ENCODE data around the gene CMKLR1.

The CMKLR1 gene

GRCh38 chr12:108306506-108306905 lies 32.6 kb downstream of the CMKLR1 start:
- DNase-seq: no peak
- in situ Hi-C loops (cut with HindIII; ENCODE audit: low pct_ligation_motif_present, low pct_unique_long_range_greater_than_20kb, low sequenced_read_pairs): no loop called here

DNA sequence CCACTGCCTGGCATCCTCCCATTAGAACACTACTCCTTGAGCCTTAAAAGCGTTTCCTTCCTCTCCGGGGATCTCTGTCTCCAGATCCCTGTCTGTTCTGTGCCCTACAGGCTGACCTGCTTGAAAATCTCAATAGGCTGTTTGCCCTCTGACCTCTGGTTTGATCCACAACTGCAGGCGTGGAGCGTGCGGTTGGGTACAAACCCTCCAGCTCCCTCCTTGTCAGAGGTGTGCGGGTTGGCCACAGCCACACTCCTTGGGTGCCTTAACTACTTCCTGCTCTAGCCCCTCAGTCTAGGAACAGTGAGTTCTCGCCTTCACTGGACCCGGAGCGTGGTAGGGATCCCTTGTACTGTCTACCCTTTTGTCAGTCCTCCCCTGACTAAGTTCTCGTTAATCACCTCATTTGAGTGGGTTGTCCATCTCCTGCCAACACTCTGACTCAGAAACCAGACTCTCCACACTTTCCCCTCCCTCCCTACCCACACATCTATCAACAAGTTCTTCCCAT lies 33.1 kb downstream of the CMKLR1 start:
- DNase-seq: peak; percentile 72

GRCh38 chr12:108305520-108305919 lies 33.6 kb downstream of the CMKLR1 start:
- peak; percentile 64 for DNase-seq
- in situ Hi-C loops (cut with HindIII; ENCODE audit: low pct_ligation_motif_present, low pct_unique_long_range_greater_than_20kb, low sequenced_read_pairs): no loop called here

More for the DNA sequence above, 33.1 kb downstream of the CMKLR1 start:
- in situ Hi-C loops (cut with HindIII; ENCODE audit: low pct_ligation_motif_present, low pct_unique_long_range_greater_than_20kb, low sequenced_read_pairs): no loop called here

- DNase-seq: no peak
- in situ Hi-C loops (cut with HindIII; ENCODE audit: low pct_ligation_motif_present, low pct_unique_long_range_greater_than_20kb, low sequenced_read_pairs): no loop called here
Measured at GRCh38 chr12:108304633-108305032, 34.5 kb downstream of the CMKLR1 start.

GRCh38 chr12:108303703-108304102 lies 35.4 kb downstream of the CMKLR1 start:
- DNase-seq: no peak
- in situ Hi-C loops (cut with HindIII; ENCODE audit: low pct_ligation_motif_present, low pct_unique_long_range_greater_than_20kb, low sequenced_read_pairs): no loop called here

DNA sequence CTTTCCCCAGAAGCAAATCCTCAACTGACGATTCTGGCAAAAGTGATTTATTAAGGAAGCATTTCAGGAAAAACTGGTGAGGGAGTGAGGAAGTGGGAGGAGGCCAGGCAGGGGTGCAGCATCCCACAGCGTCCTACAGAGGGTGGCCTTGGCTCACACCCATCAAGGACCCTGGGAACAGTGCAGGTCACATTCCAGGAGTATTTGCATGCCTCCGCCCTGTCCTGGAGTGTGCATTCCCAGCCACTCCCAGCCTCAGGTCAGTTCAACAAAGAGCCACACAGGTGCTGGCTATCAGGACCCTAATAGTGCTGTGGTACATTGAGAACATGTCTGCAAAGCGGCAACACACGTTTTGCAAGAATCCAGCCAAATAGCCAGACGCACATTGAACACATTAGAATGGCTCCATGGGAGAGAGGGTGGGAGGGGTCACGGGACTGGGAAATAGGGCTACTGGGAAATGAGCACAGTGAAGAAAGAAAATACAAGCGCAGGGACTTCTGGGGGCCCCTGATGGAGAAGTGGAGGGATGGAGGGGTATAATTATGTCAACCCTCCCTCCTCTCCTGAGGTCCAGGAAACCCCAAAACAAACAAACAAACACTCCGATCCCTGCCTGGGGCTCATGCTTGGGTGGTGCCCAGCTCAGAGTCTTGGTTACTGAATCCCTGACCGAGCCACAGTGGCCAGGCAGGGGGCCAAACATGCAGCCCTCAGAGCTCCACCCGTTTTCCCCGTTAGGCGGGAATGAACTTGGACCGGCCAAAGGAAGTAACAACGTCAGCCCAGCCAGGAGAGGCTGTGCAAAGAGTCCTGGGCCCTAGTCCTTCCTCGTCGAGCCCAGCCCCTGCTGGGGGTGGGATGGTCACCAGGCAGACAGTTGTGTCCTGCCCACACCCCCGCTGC lies 36.5 kb downstream of the CMKLR1 start:
- in situ Hi-C loops (cut with HindIII; ENCODE audit: low pct_ligation_motif_present, low pct_unique_long_range_greater_than_20kb, low sequenced_read_pairs): no loop called here
- peak; percentile 38 for DNase-seq

DNA sequence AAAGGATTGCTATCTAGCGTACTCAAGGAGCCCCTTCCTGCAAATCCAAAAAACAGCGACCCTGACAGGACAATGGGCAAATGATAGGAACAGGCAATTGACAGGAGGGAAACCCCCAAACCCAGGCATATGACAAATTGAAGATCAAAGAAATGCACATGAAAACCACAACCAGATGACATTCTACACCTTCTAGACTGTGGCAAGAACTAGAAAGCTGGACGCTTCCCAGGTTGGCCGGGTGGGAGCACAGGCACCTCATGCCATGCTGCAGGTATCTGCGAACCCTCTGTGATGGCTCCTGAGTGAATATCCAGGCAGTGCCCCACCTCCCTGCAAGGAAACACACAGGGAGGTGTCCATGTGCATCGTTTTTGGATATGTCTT lies 37.1 kb downstream of the CMKLR1 start:
- no peak for DNase-seq
- in situ Hi-C loops (cut with HindIII; ENCODE audit: low pct_ligation_motif_present, low pct_unique_long_range_greater_than_20kb, low sequenced_read_pairs): no loop called here

GRCh38 chr12:108301346-108301745 lies 37.8 kb downstream of the CMKLR1 start:
- DNase-seq: no peak
- in situ Hi-C loops (cut with HindIII; ENCODE audit: low pct_ligation_motif_present, low pct_unique_long_range_greater_than_20kb, low sequenced_read_pairs): no loop called here

DNA sequence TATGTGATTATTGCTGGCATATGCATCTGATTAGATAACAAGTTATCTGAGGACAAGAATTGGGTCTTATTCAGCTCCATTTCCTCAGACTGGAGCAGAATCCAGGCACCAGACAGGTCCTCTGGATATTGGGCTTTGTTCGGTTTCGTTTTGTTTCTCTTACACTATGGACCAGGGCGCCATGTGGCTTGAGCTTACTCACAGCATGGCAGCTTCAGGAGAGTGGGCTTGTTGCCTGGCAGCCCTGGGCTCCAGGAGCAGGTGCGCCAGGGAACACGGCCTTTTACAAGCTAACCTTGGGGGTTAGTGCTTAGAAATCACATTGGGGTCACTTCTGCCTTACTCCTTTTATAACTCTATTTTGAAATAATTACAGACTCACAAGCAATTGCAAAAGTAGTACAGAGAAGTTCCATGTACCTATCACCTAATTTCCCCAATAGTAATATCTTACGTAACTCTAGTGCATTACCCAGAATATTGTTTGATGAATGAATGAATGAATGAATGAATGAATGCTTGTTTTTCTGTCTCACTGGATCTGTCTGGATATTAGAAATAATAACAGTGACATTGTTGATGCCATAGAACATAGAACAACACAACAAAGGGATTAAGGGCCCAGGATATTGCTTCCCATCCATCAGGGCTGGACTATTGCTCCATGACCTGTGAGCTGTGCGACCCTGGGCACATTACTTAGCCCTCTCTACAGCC lies 39.0 kb downstream of the CMKLR1 start:
- no peak for DNase-seq
- in situ Hi-C loops (cut with HindIII; ENCODE audit: low pct_ligation_motif_present, low pct_unique_long_range_greater_than_20kb, low sequenced_read_pairs): no loop called here

DNA sequence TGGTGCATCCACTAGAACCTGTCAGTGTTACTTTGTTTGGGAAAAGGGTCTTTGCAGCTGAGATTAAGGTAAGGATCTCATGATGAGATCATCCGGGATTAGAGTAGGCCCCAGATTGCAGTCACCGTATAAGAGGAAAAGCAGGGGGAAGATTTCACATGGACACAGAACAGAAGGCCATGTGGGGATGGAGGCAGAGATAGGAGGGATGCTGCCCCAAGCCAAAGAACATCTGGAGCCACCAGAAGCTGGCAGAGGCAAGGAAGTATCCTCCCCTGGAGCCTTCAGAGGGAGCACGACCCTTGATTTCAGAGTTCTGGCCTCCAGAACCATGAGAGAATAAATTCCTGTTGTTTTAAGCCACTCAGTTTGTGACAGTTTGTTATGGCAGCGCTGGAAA lies 39.6 kb downstream of the CMKLR1 start:
- in situ Hi-C loops (cut with HindIII; ENCODE audit: low pct_ligation_motif_present, low pct_unique_long_range_greater_than_20kb, low sequenced_read_pairs): no loop called here
- DNase-seq: no peak

GRCh38 chr12:108298761-108299275 lies 40.3 kb downstream of the CMKLR1 start:
- in situ Hi-C loops (cut with HindIII; ENCODE audit: low pct_ligation_motif_present, low pct_unique_long_range_greater_than_20kb, low sequenced_read_pairs): no loop called here
- DNase-seq: no peak

DNA sequence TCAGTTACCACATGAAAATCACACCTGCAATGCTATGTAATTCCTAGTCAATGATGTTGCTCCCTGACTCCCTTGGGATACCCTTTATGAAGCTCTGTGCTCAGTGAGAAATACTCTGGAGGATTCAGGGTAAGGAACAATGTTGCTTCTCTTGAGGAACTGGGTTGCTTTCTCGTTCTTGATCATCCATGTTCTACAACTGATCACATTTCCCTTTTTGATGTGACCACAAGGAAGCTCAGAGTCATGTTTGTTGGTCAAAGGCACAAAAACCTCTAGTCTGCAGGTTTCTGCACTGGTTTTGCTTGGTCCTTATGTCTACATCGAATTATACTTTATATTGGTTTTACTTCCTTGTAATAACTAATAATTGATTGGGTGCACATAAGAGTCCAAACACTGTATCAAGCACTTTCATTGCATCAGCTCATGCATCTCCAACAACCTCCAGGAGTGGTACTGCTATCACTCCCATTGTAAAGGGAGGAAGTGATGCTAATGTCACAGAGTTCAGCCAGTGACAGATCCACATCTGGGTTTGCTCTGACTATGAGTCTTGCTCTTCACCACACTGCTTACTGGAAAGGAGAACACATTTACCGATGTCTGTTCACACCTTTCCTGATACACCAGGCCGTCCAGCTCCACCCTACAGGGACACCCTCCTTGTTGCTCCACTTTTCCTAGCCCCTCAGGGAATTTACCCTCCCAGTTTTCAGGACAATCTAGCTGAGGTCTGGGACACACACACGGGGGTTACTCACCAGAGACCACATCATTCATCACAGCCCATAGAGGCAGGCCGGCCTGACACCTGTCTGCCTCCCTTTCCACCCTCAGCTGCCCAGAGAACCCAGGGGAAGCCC lies 41.0 kb downstream of the CMKLR1 start:
- in situ Hi-C loops (cut with HindIII; ENCODE audit: low pct_ligation_motif_present, low pct_unique_long_range_greater_than_20kb, low sequenced_read_pairs): no loop called here
- no peak for DNase-seq

GRCh38 chr12:108297424-108297823 lies 41.7 kb downstream of the CMKLR1 start:
- DNase-seq: no peak
- in situ Hi-C loops (cut with HindIII; ENCODE audit: low pct_ligation_motif_present, low pct_unique_long_range_greater_than_20kb, low sequenced_read_pairs): no loop called here

- DNase-seq: no peak
- in situ Hi-C loops (cut with HindIII; ENCODE audit: low pct_ligation_motif_present, low pct_unique_long_range_greater_than_20kb, low sequenced_read_pairs): no loop called here
Measured at GRCh38 chr12:108296945-108297344, 42.2 kb downstream of the CMKLR1 start.

DNA sequence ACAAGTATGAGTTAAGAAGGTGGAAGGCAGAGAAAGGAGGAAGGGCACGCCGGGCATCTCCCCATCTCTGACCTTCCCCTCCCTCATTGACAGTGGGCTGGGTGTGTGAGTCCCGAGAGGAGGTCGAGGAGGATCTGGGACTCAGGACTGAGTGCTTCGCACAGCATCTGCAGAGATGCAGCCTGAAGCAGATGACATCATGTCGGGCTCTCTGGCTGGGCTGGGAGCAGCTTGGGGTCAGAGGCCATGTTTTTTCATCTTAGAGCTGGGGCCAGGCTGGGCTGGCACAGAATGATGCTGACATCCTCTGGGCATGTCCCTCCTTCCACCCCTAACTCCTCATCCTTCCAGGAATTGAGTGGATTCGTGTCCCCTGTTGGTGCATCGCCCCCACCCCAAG lies 43.5 kb downstream of the CMKLR1 start:
- no peak for DNase-seq
- in situ Hi-C loops (cut with HindIII; ENCODE audit: low pct_ligation_motif_present, low pct_unique_long_range_greater_than_20kb, low sequenced_read_pairs): no loop called here

DNA sequence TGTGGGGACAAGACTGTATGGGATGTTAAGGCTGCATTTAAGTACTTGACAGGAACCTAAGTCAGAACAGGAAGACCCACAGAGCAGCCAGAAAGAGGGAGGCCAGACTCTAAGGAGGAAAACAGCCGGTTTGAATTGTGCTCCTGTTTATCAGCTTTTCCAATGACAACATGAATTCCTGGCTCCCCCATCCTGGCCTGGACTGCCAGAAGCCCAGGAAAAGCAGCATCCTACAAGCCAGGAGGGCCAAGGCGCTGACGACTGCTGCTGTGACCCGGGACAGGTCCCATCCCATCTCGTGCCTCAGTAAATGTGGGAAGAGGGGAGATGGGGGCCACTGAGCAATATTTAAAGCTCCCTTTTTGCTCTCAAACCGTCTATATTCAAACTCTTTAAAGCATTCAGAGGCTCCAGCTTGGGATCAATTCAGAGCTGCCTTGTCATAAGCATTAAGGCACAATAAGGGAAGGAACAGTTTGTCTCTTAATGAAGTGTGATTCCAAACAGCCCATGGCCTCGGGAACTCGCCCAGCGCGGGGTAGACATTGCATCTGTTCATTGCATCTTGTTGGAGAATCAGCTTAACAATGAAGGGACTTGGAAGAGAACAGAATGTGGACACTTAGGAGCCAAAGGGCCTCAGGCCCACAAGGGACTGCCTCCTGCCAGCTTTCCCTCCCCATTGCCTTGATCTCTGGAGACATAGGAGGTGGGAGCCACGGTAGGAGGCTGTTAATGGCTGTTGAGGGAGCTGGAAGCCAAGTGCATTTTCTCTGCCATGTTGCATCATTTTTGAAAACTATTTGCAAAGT lies 49.6 kb downstream of the CMKLR1 start:
- in situ Hi-C loops (cut with HindIII; ENCODE audit: low pct_ligation_motif_present, low pct_unique_long_range_greater_than_20kb, low sequenced_read_pairs): no loop called here
- no peak for DNase-seq

DNA sequence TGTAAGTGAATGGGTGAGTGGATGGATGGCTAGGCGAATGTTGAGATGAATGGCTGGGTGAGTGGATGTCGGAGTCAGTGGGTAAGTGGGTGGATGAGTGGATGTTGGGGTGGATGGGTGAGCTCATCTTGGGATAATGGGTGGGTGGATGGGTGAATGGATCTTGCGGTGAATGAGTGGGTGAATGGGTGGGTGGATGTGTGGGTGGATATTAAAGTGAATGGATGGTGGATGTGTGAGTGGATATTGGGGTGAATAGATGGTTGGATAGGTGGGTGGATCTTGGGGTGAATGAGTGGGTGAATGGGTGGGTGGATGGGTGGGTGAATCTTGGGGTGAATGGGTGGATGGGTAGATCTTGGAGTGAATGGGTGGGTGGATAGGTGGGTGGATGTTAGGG lies 51.9 kb downstream of the CMKLR1 start:
- DNase-seq: no peak
- in situ Hi-C loops (cut with HindIII; ENCODE audit: low pct_ligation_motif_present, low pct_unique_long_range_greater_than_20kb, low sequenced_read_pairs): no loop called here

DNA sequence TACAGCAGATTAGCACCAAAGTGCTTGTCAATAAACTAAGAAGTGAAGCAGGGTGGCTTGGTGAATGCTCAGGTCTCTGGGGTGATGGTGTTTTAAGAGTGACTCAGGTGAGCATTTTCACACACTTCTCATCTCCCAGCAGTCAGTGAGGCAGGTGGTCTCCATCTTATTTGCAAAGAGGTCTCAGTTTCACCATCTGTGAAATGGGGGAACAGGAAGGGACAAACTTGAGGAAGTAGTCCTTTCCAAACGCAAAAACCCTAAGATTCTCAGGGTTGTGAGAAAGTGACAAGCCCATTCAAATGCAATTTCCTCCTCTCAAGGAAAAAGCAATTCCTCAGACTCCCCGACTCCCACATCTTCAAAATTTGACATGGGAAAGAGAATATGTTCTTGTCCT lies 54.1 kb downstream of the CMKLR1 start:
- no peak for DNase-seq
- in situ Hi-C loops (cut with HindIII; ENCODE audit: low pct_ligation_motif_present, low pct_unique_long_range_greater_than_20kb, low sequenced_read_pairs): no loop called here
